Stomach (tissue), 9 donors: ENCODE measurements around the gene AGPAT2. TPM values are rescaled to one million over a fixed set of nuclear protein-coding genes. Genes with fewer than 3 reads are reported as not detected.
A peak's percentile ranks its signal among the peaks of the same experiment; 100 is the strongest.

ENCODE experiments used
- DNase-seq, 2 donors: peaks; one replicate each; pipeline versions ENCODE4 v3.0.0 to v3.0.0-alpha.2; 2013 to 2019
- H3K27ac ChIP-seq, 5 donors: fragments of 200-600 bp in 4 of 5; sonication (generic) in 4 of 5; one replicate each; pipeline ENCODE4 v1.5.1; 2013 to 2019; ENCODE audit warnings: mild to moderate bottlenecking in 1 of 5, moderate library complexity in 1 of 5
- H3K27me3 ChIP-seq, 3 donors: fragments of 200-600 bp; sonication (generic); one replicate each; pipeline ENCODE4 v1.5.1; 2017 to 2019; ENCODE audit warnings: mixed run types in 1 of 3
- H3K36me3 ChIP-seq, 4 donors: fragments of 200-600 bp; sonication (generic); 1 replicate in 3 of 4; 2 replicates in 1 of 4; pipeline ENCODE4 v1.5.1; 2016 to 2019
- H3K4me1 ChIP-seq, 4 donors: fragments of 200-600 bp; sonication (generic); one replicate each; pipeline ENCODE4 v1.5.1; 2016 to 2019
- H3K4me3 ChIP-seq, 4 donors: fragments of 200-600 bp; sonication (generic) in 3 of 4; one replicate each; pipeline ENCODE4 v1.5.1; 2016 to 2019; ENCODE audit warnings: mild to moderate bottlenecking in 1 of 4
- H3K9me3 ChIP-seq, 4 donors: fragments of 200-600 bp; sonication (generic); one replicate each; pipeline ENCODE4 v1.5.1; 2016 to 2019
- CTCF ChIP-seq, 7 experiments: fragments of 450-650 bp in 4 of 7; fragments of 200-600 bp in 3 of 7; sonication (generic) in 3 of 7; IDR thresholded peaks; one replicate each; pipeline ENCODE4 v1.5.1; 2016 to 2019; ENCODE audit warnings: antibody characterized with exemption in 7 of 7, control low read depth in 2 of 7, mild to moderate bottlenecking in 1 of 7
- EP300 ChIP-seq: sonication (generic); formaldehyde crosslinking; IDR thresholded peaks from one replicate; pipeline ENCODE4 v1.6.1; 2017; ENCODE audit warnings: antibody characterized with exemption
- POLR2A ChIP-seq, 4 donors: fragments of 450-650 bp; IDR thresholded peaks; one replicate each; pipeline ENCODE4 v1.6.1; 2016; ENCODE audit warnings: antibody characterized with exemption in 4 of 4, control low read depth in 2 of 4, mild to moderate bottlenecking in 1 of 4, moderate library complexity in 1 of 4
- POLR2AphosphoS5 ChIP-seq, 3 donors: sonication (generic); formaldehyde crosslinking; IDR thresholded peaks; one replicate each; pipeline ENCODE4 v1.6.1; 2016; ENCODE audit warnings: antibody characterized with exemption in 3 of 3
- WGBS, 5 donors: extraction: QIAGEN DNeasy Blood & Tissue Kit in 3 of 5; methylation state at CpG; one replicate each; pipeline versions ENCODE4 v1.1.5 to v1.1.7; 2013 to 2018; 5-methylcytosine and 5-hydroxymethylcytosine counted together
- intact Hi-C: fragments of 100-400 bp; cut with DNase I; formaldehyde crosslinking; loops from one replicate; pipeline ENCODE4 v1.15.1; 2023; ENCODE audit warnings: low total_unique reads
- polyA plus RNA-seq, 3 donors: library from polyadenylated mRNA; stranded (reverse); fragments of 200-250 nt; gene quantifications; one replicate each; pipeline ENCODE4 v1.2.3, GENCODE V29; 2013
- total RNA-seq, 5 donors: library from RNA; depleted of rRNA; stranded (reverse); fragments of >200 nt; gene quantifications; one replicate each; pipeline versions ENCODE4 v1.1.0 to v1.2.3, GENCODE V29; 2014 to 2016
- donor health status: healthy with polysubstance abuse.
- donor health status: Bipolar disorder and iron deficiency.
- donor health status: healthy.

Gene AGPAT2
- total and polyA plus RNA-seq, 8 donors = 32.7 to 135 (median 72.0) TPM

GRCh38 chr9:136650648-136651047 lies 36.6 kb downstream of the AGPAT2 start:
- H3K27me3 ChIP-seq = peaks cover 0 to 42% (median 24%) of the 10 kb centered on the region in 3 donors
- H3K9me3 ChIP-seq = no peaks in the 10 kb centered on the region
- WGBS, 5 donors = 80 to 91% (median 84%) methylated on average over 10 of the region's 10 CpGs
- no peak for TF ChIP-seq POLR2AphosphoS5 (IDR thresholded peaks at IDR 0.05)
- TF ChIP-seq EP300 = no peak
- TF ChIP-seq POLR2A (IDR thresholded peaks at IDR 0.05) = no peak
- TF ChIP-seq CTCF (IDR thresholded peaks at IDR 0.05) = no peak
- DNase-seq = peak in 1 of 2 donors; percentile 3
- peaks cover 10 to 14% (median 11%) of the 10 kb centered on the region in 4 donors for H3K4me1 ChIP-seq
- no peaks in the 10 kb centered on the region for H3K36me3 ChIP-seq
- no peak overlapping the region for H3K4me3 ChIP-seq
- intact Hi-C loops = no loop called here
- no peak overlapping the region for H3K27ac ChIP-seq

- WGBS, 5 donors = 91 to 96% (median 92%) methylated on average over 8 of the region's 8 CpGs
- H3K27ac ChIP-seq = peak overlapping the region in 2 of 5 donors; percentile 14 to 46
- H3K36me3 ChIP-seq = no peaks in the 10 kb centered on the region
- TF ChIP-seq EP300 = no peak
- TF ChIP-seq POLR2AphosphoS5 (IDR thresholded peaks at IDR 0.05) = no peak
- no peaks in the 10 kb centered on the region for H3K9me3 ChIP-seq
- DNase-seq = no peak
- H3K4me1 ChIP-seq = peaks cover 11 to 20% (median 17%) of the 10 kb centered on the region in 4 donors
- intact Hi-C loops = no loop called here
- H3K27me3 ChIP-seq = peaks cover 0 to 42% (median 20%) of the 10 kb centered on the region in 3 donors
- H3K4me3 ChIP-seq = no peak overlapping the region
These were observed 37.2 kb downstream of the AGPAT2 start for GRCh38 chr9:136650021-136650420.

- no peaks in the 10 kb centered on the region for H3K36me3 ChIP-seq
- intact Hi-C loops = no loop called here
- WGBS, 5 donors = 52 to 68% (median 62%) methylated on average over 16 of the region's 16 CpGs
- H3K9me3 ChIP-seq = no peaks in the 10 kb centered on the region
- no peak overlapping the region for H3K4me3 ChIP-seq
- peaks cover 0 to 50% (median 23%) of the 10 kb centered on the region in 3 donors for H3K27me3 ChIP-seq
- H3K4me1 ChIP-seq = peaks cover 24 to 33% (median 29%) of the 10 kb centered on the region in 4 donors
- TF ChIP-seq EP300 (no peak), POLR2AphosphoS5 (IDR thresholded peaks at IDR 0.05) (peak in 2 of 3 donors; percentile 36 to 42)
- H3K27ac ChIP-seq = peak overlapping the region in 4 of 5 donors; percentile 33 to 68 (median 52)
- DNase-seq = peak in 1 of 2 donors; percentile 66
These were observed 38.5 kb downstream of the AGPAT2 start for GRCh38 chr9:136648751-136649150.

- Histone ChIP-seq H3K9me3 (no peaks in the 10 kb centered on the region), H3K36me3 (no peaks in the 10 kb centered on the region), H3K27ac (peak overlapping the region; percentile 26 to 81 (median 70)), H3K4me3 (peak overlapping the region in 2 of 4 donors; percentile 13 to 19), H3K4me1 (peaks cover 25 to 36% (median 29%) of the 10 kb centered on the region in 4 donors), H3K27me3 (peaks cover 3 to 56% (median 21%) of the 10 kb centered on the region in 3 donors)
- TF ChIP-seq EP300 (no peak), POLR2AphosphoS5 (IDR thresholded peaks at IDR 0.05) (no peak), POLR2A (IDR thresholded peaks at IDR 0.05) (no peak), CTCF (IDR thresholded peaks at IDR 0.05) (no peak)
- DNase-seq = no peak
- intact Hi-C loops = no loop called here
- WGBS, 5 donors = 77 to 88% (median 81%) methylated on average over 16 to 29 of the region's 29 CpGs
These were observed 40.2 kb downstream of the AGPAT2 start for GRCh38 chr9:136646827-136647711.

GRCh38 chr9:136645903-136646754 lies 41.1 kb downstream of the AGPAT2 start:
- Histone ChIP-seq H3K9me3 (no peaks in the 10 kb centered on the region), H3K27ac (peak overlapping the region; percentile 26 to 81 (median 70)), H3K4me3 (peak overlapping the region in 2 of 4 donors; percentile 13 to 19), H3K27me3 (peaks cover 3 to 56% (median 21%) of the 10 kb centered on the region in 3 donors), H3K4me1 (peaks cover 25 to 36% (median 29%) of the 10 kb centered on the region in 4 donors), H3K36me3 (no peaks in the 10 kb centered on the region)
- WGBS, 5 donors = 20 to 36% (median 33%) methylated on average over 25 to 40 of the region's 40 CpGs
- DNase-seq = peak; percentile 64 to 93
- peak in 2 of 3 donors; percentile 83 for TF ChIP-seq POLR2AphosphoS5 (IDR thresholded peaks at IDR 0.05)
- no peak for TF ChIP-seq POLR2A (IDR thresholded peaks at IDR 0.05)
- TF ChIP-seq EP300 = peak; percentile 50
- intact Hi-C loops = no loop called here
